HepG2 (cell line): ENCODE data around the gene IP6K3. TPM values are rescaled to one million over a fixed set of nuclear protein-coding genes. Genes with fewer than 3 reads are reported as not detected.
A peak's percentile ranks its signal among the peaks of the same experiment; 100 is the strongest.

Source experiments
- ATAC-seq: fragments of 200-7000 bp; cut with Tn5 transposase; 3 replicates; pipeline ENCODE4 v1.9.1; 2020; ENCODE audit warnings: mild to moderate bottlenecking, moderate library complexity
- BruUV-seq: library from RNA; stranded (reverse); fragments of 400-500 nt; replicated peaks from 2 replicates; lab custom pipeline; 2021; lab: Mats Ljungman, UMichigan
- CTCF ChIA-PET: fragments of 300-600 bp; formaldehyde crosslinking; extraction: SDS; loops from one replicate; lab custom pipeline; 2021; ENCODE audit warnings: low total read pairs, inconsistent platforms, low intra/inter-chr PET ratio; lab: Yijun Ruan, JAX
- POLR2A ChIA-PET: fragments of 350-600 bp; sonication (Branson Sonifier 250); formaldehyde crosslinking; loops from one replicate; lab custom pipeline; 2020; ENCODE audit warnings: antibody characterized with exemption, inconsistent platforms; lab: Yijun Ruan, JAX
- DNase-seq: peaks from one replicate; pipeline ENCODE4 v3.0.0-alpha.2; 2015; ENCODE audit warnings: low spot score
- FAIRE-seq: peaks from 3 replicates; lab custom pipeline; 2011; peaks lifted over from hg19 to GRCh38; lab: Jason Lieb, UNC
- H2AFZ ChIP-seq: one replicate; pipeline ENCODE4 v1.6.1; 2011; ENCODE audit warnings: low read length, inconsistent platforms
- H3K27ac ChIP-seq: fragments of 300-600 bp; 3 replicates; pipeline ENCODE4 v1.8.0; 2011; ENCODE audit warnings: mixed run types, mild to moderate bottlenecking, mixed read lengths, low read length, inconsistent platforms; ENCODE audit not compliant: insufficient read depth; ENCODE audit errors: extremely low read length
- H3K27me3 ChIP-seq, 2 experiments: fragments of 200-600 bp in 1 of 2; 2 replicates in 1 of 2; 3 replicates in 1 of 2; pipeline versions ENCODE4 v1.6.0 to v1.8.0; 2011; ENCODE audit warnings: low read length in 2 of 2, mild to moderate bottlenecking in 2 of 2, moderate library complexity in 2 of 2, inconsistent platforms in 1 of 2; ENCODE audit not compliant: insufficient read depth in 2 of 2, control insufficient read depth in 1 of 2
- H3K36me3 ChIP-seq, 2 experiments: fragments of 200-600 bp in 1 of 2; replicated peaks in 1 of 2; 2 replicates in 1 of 2; 3 replicates in 1 of 2; pipeline versions ENCODE4 v1.5.1 to v1.8.0; 2011; ENCODE audit warnings: low read length in 2 of 2, inconsistent platforms in 1 of 2; ENCODE audit not compliant: insufficient read depth in 2 of 2, control insufficient read depth in 1 of 2
- H3K4me1 ChIP-seq: 2 replicates; pipeline ENCODE4 v1.5.1; 2012; ENCODE audit warnings: low read length, inconsistent platforms; ENCODE audit not compliant: insufficient read depth
- H3K4me2 ChIP-seq: 2 replicates; pipeline ENCODE4 v1.6.0; 2011; ENCODE audit warnings: low read depth, low read length, inconsistent platforms
- H3K4me3 ChIP-seq, 3 experiments: fragments of 200-600 bp in 1 of 3; sonication (generic), shearing (Covaris generic) in 1 of 3; replicated peaks in 1 of 3; 2 replicates each; pipeline ENCODE4 v1.5.1; 2011 to 2016; ENCODE audit warnings: low read length in 3 of 3, inconsistent platforms in 2 of 3, low read depth in 2 of 3, mild to moderate bottlenecking in 2 of 3, control low read depth in 1 of 3, mixed read lengths in 1 of 3; ENCODE audit not compliant: insufficient read depth in 1 of 3
- H3K79me2 ChIP-seq: one replicate; pipeline ENCODE4 v1.6.1; 2011; ENCODE audit warnings: low read length, inconsistent platforms; ENCODE audit not compliant: insufficient read depth
- H3K9ac ChIP-seq: 2 replicates; pipeline ENCODE4 v1.6.0; 2011; ENCODE audit warnings: mild to moderate bottlenecking, low read depth, low read length, inconsistent platforms; ENCODE audit not compliant: insufficient read depth
- H3K9me3 ChIP-seq: 2 replicates; pipeline ENCODE4 v1.5.1; 2012; ENCODE audit warnings: mild to moderate bottlenecking, low read length
- H4K20me1 ChIP-seq: 2 replicates; pipeline ENCODE4 v1.6.0; 2011; ENCODE audit warnings: inconsistent platforms, mild to moderate bottlenecking, low read length, moderate library complexity; ENCODE audit not compliant: insufficient read depth
- AGO2 ChIP-seq: fragments of 200-400 bp; formaldehyde crosslinking; optimal IDR thresholded peaks from 2 replicates; pipeline ENCODE3; 2017; ENCODE audit warnings: mild to moderate bottlenecking, low read depth, low read length, moderate library complexity
- HNRNPLL ChIP-seq: fragments of 200-400 bp; formaldehyde crosslinking; IDR thresholded peaks from 2 replicates; pipeline ENCODE4 v1.6.1; 2017; ENCODE audit warnings: mild to moderate bottlenecking, low read depth, low read length; ENCODE audit not compliant: poor library complexity, severe bottlenecking
- MAFG ChIP-seq: sonication (generic); formaldehyde crosslinking; IDR thresholded peaks from 2 replicates; pipeline ENCODE4 v1.5.1; 2020; ENCODE audit warnings: mild to moderate bottlenecking, missing genetic modification reagents
- RARG ChIP-seq: sonication (generic); formaldehyde crosslinking; IDR thresholded peaks from 2 replicates; pipeline ENCODE4 v1.4.0; 2020; ENCODE audit warnings: low read depth, mild to moderate bottlenecking, missing genetic modification reagents
- SETDB1 ChIP-seq: sonication (generic); formaldehyde crosslinking; IDR thresholded peaks from 2 replicates; pipeline ENCODE4 v1.5.1; 2020; ENCODE audit warnings: missing genetic modification reagents, mild to moderate bottlenecking, borderline replicate concordance
- SOX6 ChIP-seq, 2 experiments: fragments of 450-650 bp in 1 of 2; sonication (generic) in 1 of 2; formaldehyde crosslinking in 1 of 2; IDR thresholded peaks; 2 replicates each; pipeline versions ENCODE4 v1.4.0 to v1.6.1; 2017 to 2020; ENCODE audit warnings: antibody characterized with exemption in 1 of 2, mild to moderate bottlenecking in 1 of 2, missing genetic modification reagents in 1 of 2
- SP2 ChIP-seq: sonication (generic); formaldehyde crosslinking; IDR thresholded peaks from 2 replicates; pipeline ENCODE4 v1.5.1; 2020; ENCODE audit warnings: mild to moderate bottlenecking, missing genetic modification reagents
- SP4 ChIP-seq: sonication (generic); formaldehyde crosslinking; IDR thresholded peaks from 2 replicates; pipeline ENCODE4 v1.8.1; 2023; ENCODE audit warnings: mild to moderate bottlenecking, missing genetic modification reagents
- SSRP1 ChIP-seq: IDR thresholded peaks from 2 replicates; pipeline ENCODE4 v1.6.1; 2016; ENCODE audit warnings: control low read depth
- THAP11 ChIP-seq: IDR thresholded peaks from 2 replicates; pipeline ENCODE4 v1.6.1; 2016; ENCODE audit warnings: missing biosample characterization, missing genetic modification reagents
- XBP1 ChIP-seq: sonication (generic); formaldehyde crosslinking; IDR thresholded peaks from 2 replicates; pipeline ENCODE4 v1.5.0; 2020; ENCODE audit warnings: missing genetic modification reagents
- ZNF225 ChIP-seq: sonication (generic); formaldehyde crosslinking; IDR thresholded peaks from 2 replicates; pipeline ENCODE4 v1.4.0; 2020; ENCODE audit warnings: mild to moderate bottlenecking, missing genetic modification reagents
- ZNF256 ChIP-seq: sonication (generic); formaldehyde crosslinking; conservative IDR thresholded peaks from 2 replicates; pipeline ENCODE4 v1.4.0; 2020; ENCODE audit warnings: missing genetic modification reagents
- ZNF713 ChIP-seq: sonication (generic); formaldehyde crosslinking; IDR thresholded peaks from 2 replicates; pipeline ENCODE4 v1.4.0; 2020; ENCODE audit warnings: mild to moderate bottlenecking, missing genetic modification reagents
- WGBS: methylation state at CpG from one replicate; pipeline ENCODE4 v1.1.6; 2017; ENCODE audit warnings: low lambda C conversion rate; 5-methylcytosine and 5-hydroxymethylcytosine counted together
- in situ Hi-C: cut with HindIII; loops from 2 replicates; pipeline ENCODE4 v1.10.0; 2017; ENCODE audit warnings: low pct_unique_long_range_greater_than_20kb; ENCODE audit not compliant: extremely low pct_ligation_motif_present
- intact Hi-C: fragments of 100-400 bp; cut with micrococcal nuclease; formaldehyde crosslinking; loops from one replicate; pipeline ENCODE4 v1.10.0; 2022; ENCODE audit not compliant: unreplicated experiment
- polyA plus RNA-seq, 8 experiments: library from polyadenylated mRNA; depleted of rRNA in 3 of 8; stranded (reverse) in 7 of 8; unstranded in 1 of 8; fragments of >200 nt; fragmentation: Illumina TruSeq in 4 of 8; extraction: Trizol in 4 of 8; gene quantifications; 2 replicates each; pipeline versions ENCODE4 v1.2.1 to v1.2.3, GENCODE V29; 2011 to 2016; ENCODE audit warnings: low read depth in 4 of 8, missing spikeins in 1 of 8, mixed read lengths in 1 of 8; ENCODE audit not compliant: insufficient read depth in 1 of 8
- total RNA-seq, 5 experiments: library from RNA; depleted of rRNA; stranded (reverse); fragments of >200 nt; fragmentation: Illumina TruSeq; extraction: Trizol; gene quantifications; 2 replicates each; pipeline ENCODE4 v1.2.3, GENCODE V29; 2016; ENCODE audit warnings: low read depth in 1 of 5
- TF ChIP-seq, protein P1 (sequence below): sonication (generic); formaldehyde crosslinking; IDR thresholded peaks from 2 replicates; pipeline ENCODE4 v1.8.1; 2023; ENCODE audit warnings: mild to moderate bottlenecking, missing genetic modification reagents

The IP6K3 gene
- total and polyA plus RNA-seq, 2 of the 13 experiments (the other 11 are each of a cell fraction or from before 2014, with no cell fraction given), result 0.11 to 0.18 TPM

DNA sequence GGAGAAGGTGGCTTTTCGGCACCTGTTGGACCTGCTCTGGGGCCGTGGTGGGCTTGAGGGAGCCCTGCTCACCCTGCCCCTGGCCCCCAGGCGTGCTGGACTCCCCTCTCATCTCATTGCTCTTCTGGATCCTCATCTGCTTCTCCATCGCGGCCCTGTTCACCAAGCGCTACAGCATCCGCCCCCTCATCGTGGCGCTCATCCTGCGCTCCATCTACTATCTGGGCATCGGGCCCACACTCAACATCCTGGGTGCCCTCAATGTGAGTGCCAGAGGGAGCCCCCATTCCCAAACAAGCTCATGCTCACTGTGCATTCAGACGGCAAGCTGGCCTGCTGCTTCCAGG lies 57.6 kb downstream of the IP6K3 start (continued):
- no peak for TF ChIP-seq SOX6 (IDR thresholded peaks at IDR 0.05)
- TF ChIP-seq SOX6 (CRISPR knock-in tag; IDR thresholded peaks at IDR 0.05), result no peak
- no peak for TF ChIP-seq SSRP1 (CRISPR knock-in tag)

DNA sequence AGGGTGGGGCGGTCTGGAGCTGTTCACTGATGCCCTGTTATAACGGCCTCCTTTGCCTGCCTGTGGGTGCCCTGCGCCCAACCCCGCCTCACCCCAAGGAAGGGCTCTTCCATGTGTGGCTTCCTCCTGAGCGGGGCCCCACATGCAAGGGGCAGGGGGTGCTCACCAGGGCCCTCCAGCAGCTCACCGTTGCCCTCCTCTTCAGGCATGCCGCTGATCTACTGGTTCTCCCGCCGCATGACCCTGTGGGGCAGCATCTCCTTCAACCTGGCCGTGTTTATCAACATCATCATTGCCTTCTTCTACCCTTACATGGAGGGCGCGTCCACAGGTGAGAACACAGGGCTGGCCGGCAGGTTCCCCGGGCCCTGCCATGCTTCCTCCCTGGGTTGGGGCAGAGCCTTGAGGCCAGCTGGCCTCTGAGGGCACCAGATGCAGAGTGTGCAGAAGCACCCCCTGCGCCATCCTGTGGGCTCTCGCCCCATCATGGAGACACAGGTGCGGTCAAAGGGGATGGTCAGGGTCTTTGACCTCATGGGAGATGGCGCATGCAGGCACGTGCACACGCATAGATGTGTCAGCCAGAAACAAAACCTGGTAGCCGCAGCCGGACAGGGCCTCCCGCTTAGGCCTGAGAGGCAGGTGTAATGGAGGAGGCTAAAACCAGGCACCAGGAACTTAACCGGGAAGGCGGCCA lies 58.1 kb downstream of the IP6K3 start:
- intact Hi-C loops, result no loop called here

GRCh38 chr6:33688006-33688405 lies 58.7 kb downstream of the IP6K3 start:
- FAIRE-seq, result no peak
- no peaks in the 10 kb centered on the region for H3K79me2 ChIP-seq
- TF ChIP-seq SETDB1 (no peak), SP4 (CRISPR knock-in tag) (no peak), THAP11 (CRISPR knock-in tag) (no peak), XBP1 (CRISPR knock-in tag) (no peak), ZNF225 (CRISPR knock-in tag) (no peak), MAFG (CRISPR knock-in tag) (no peak), HNRNPLL (no peak), ZNF256 (CRISPR knock-in tag) (no peak)
- TF ChIP-seq, protein P1, sequence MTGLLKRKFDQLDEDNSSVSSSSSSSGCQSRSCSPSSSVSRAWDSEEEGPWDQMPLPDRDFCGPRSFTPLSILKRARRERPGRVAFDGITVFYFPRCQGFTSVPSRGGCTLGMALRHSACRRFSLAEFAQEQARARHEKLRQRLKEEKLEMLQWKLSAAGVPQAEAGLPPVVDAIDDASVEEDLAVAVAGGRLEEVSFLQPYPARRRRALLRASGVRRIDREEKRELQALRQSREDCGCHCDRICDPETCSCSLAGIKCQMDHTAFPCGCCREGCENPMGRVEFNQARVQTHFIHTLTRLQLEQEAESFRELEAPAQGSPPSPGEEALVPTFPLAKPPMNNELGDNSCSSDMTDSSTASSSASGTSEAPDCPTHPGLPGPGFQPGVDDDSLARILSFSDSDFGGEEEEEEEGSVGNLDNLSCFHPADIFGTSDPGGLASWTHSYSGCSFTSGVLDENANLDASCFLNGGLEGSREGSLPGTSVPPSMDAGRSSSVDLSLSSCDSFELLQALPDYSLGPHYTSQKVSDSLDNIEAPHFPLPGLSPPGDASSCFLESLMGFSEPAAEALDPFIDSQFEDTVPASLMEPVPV (CRISPR knock-in tag), result no peak

More for the DNA sequence above, 58.1 kb downstream of the IP6K3 start:
- POLR2A ChIA-PET, result no interaction called here
- H3K27ac ChIP-seq, result no peak overlapping the region
- no peaks in the 10 kb centered on the region for H3K27me3 ChIP-seq
- no peak; the same call in 2 of the 3 replicates for ATAC-seq
- no peak for FAIRE-seq
- no peak overlapping the region for H3K9ac ChIP-seq
- TF ChIP-seq SP2 (no peak), RARG (CRISPR knock-in tag) (no peak), AGO2 (peak; percentile 44), ZNF713 (CRISPR knock-in tag) (no peak)
- TF ChIP-seq, all 625 proteins: peak for 1
- DNase-seq, result no peak
- in situ Hi-C loops, result no loop called here
- 98% methylated on average over 19 of the region's 25 CpGs for WGBS
- CTCF ChIA-PET, result no interaction called here
- Histone ChIP-seq H3K4me2 (no peak overlapping the region), H3K9me3 (no peaks in the 10 kb centered on the region), H3K4me3 (no peak overlapping the region), H3K4me1 (no peaks in the 10 kb centered on the region), H3K79me2 (no peaks in the 10 kb centered on the region), H4K20me1 (no peaks in the 10 kb centered on the region; the same call in 1 of the 2 replicates), H3K36me3 (peaks cover 23 to 40% of the 10 kb centered on the region in 2 experiments; a peak in 3 of 5 replicates), H2AFZ (no peak overlapping the region)
- BruUV-seq, result no TSS peak

More at GRCh38 chr6:33688006-33688405, 58.7 kb downstream of the IP6K3 start:
- H3K4me1 ChIP-seq, result no peaks in the 10 kb centered on the region
- no peaks in the 10 kb centered on the region for H3K9me3 ChIP-seq
- H3K27ac ChIP-seq, result no peak overlapping the region
- DNase-seq (no peak), ATAC-seq (no peak)
- no peak overlapping the region for H3K4me2 ChIP-seq
- no TSS peak for BruUV-seq
- no peaks in the 10 kb centered on the region; the same call in 1 of the 2 replicates for H4K20me1 ChIP-seq
- POLR2A ChIA-PET, result no interaction called here
- in situ Hi-C loops (no loop called here), intact Hi-C loops (no loop called here)
- 97% methylated on average over 16 of the region's 20 CpGs for WGBS
- H3K4me3 ChIP-seq, result no peak overlapping the region
- no peak overlapping the region for H3K9ac ChIP-seq
- peaks cover 19 to 39% of the 10 kb centered on the region in 2 experiments; a peak in 3 of 5 replicates for H3K36me3 ChIP-seq
- CTCF ChIA-PET, result no interaction called here
- H3K27me3 ChIP-seq, result no peaks in the 10 kb centered on the region
- no peak overlapping the region for H2AFZ ChIP-seq
